PFSK-1 (cell line): Measurements from ENCODE around the gene ADAM15.

Experiments
- FOXP2 ChIP-seq: optimal IDR thresholded peaks from 2 replicates; pipeline ENCODE3; 2011; ENCODE audit warnings: borderline replicate concordance, control low read depth, inconsistent platforms; ENCODE audit not compliant: insufficient read depth; ENCODE audit errors: extremely low read length, extremely low read depth
- POLR2AphosphoS5 ChIP-seq: IDR thresholded peaks from 2 replicates; pipeline ENCODE4 v1.6.1; 2012; ENCODE audit warnings: low read depth, mild to moderate bottlenecking, control low read depth, low read length, moderate library complexity
- REST ChIP-seq, 2 experiments: IDR thresholded peaks; 2 replicates each; pipeline versions ENCODE4 v1.6.1 to v1.8.0; 2011 to 2012; ENCODE audit warnings: low read depth in 2 of 2, low read length in 2 of 2, control low read depth in 1 of 2, inconsistent platforms in 1 of 2, mild to moderate bottlenecking in 1 of 2, moderate library complexity in 1 of 2; ENCODE audit not compliant: insufficient read depth in 1 of 2
- SIN3A ChIP-seq: IDR thresholded peaks from 2 replicates; pipeline ENCODE4 v1.6.1; 2012; ENCODE audit warnings: mild to moderate bottlenecking, low read length, moderate library complexity, borderline replicate concordance; ENCODE audit not compliant: insufficient read depth
- TAF1 ChIP-seq: IDR thresholded peaks from 2 replicates; pipeline ENCODE4 v1.6.1; 2012; ENCODE audit warnings: low read length, control low read depth, borderline replicate concordance; ENCODE audit not compliant: insufficient read depth

- TF ChIP-seq POLR2AphosphoS5 = no peak
- no peak for TF ChIP-seq REST (IDR thresholded peaks at IDR 0.05; ENCODE audit: insufficient read depth in 1 of 2, low read depth in 2 of 2, low read length in 2 of 2)
- no peak for TF ChIP-seq TAF1
- no peak for TF ChIP-seq SIN3A
- TF ChIP-seq FOXP2 = no peak
Observed at GRCh38 chr1:155081472-155082300, 30.6 kb downstream of the ADAM15 start.
